B cell (primary cell): Measurements from ENCODE around the gene INHBB.

Source experiments
- EZH2 ChIP-seq: IDR thresholded peaks from 2 replicates; pipeline ENCODE4 v1.6.1; 2012; ENCODE audit warnings: borderline replicate concordance, low read depth, mild to moderate bottlenecking, moderate library complexity, low read length; ENCODE audit not compliant: insufficient read depth, poor library complexity, severe bottlenecking
- TF ChIP-seq, protein P1 (sequence below): fragments of 200-600 bp; IDR thresholded peaks from one replicate; pipeline ENCODE4 v1.8.0; 2022; ENCODE audit warnings: antibody characterized with exemption, mild to moderate bottlenecking

DNA sequence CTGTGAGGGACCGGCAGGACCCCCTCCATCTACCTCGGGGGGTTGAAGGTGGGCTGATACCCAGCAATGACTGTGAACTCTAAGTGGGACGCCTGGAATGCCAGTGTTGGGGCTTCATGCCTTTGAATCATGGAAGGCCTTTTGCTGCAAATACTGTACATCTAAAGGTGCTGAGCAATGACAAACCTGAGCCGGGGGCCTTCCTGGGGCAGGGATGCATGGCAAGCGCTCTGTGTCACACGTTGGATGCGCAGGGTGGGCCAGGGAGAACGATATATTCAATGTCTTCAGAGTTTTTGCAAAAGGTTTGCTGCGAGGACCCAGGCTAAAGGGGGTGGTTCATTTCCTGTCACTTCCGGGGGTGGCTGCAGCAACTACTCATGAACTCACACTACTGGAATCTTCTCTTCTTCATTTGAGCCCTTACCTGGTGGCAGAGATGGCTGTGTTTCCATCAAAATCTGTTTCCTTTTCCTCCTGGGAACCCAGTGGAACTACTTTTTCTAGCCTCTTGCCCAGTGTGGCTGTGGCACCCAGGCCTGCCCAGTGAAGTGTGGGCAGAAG, 24.1 kb upstream of the INHBB start:
- TF ChIP-seq, protein P1, sequence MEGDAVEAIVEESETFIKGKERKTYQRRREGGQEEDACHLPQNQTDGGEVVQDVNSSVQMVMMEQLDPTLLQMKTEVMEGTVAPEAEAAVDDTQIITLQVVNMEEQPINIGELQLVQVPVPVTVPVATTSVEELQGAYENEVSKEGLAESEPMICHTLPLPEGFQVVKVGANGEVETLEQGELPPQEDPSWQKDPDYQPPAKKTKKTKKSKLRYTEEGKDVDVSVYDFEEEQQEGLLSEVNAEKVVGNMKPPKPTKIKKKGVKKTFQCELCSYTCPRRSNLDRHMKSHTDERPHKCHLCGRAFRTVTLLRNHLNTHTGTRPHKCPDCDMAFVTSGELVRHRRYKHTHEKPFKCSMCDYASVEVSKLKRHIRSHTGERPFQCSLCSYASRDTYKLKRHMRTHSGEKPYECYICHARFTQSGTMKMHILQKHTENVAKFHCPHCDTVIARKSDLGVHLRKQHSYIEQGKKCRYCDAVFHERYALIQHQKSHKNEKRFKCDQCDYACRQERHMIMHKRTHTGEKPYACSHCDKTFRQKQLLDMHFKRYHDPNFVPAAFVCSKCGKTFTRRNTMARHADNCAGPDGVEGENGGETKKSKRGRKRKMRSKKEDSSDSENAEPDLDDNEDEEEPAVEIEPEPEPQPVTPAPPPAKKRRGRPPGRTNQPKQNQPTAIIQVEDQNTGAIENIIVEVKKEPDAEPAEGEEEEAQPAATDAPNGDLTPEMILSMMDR: no peak
- TF ChIP-seq EZH2: no peak
